ENCODE measurements around the gene SLC4A4.

The SLC4A4 gene

GRCh38 chr4:71550220-71551165 is 211.7 kb downstream of the SLC4A4 start:
- no peak for DNase-seq

GRCh38 chr4:71553605-71554004 is 214.8 kb downstream of the SLC4A4 start:
- DNase-seq: no peak

GRCh38 chr4:71554025-71554424 is 215.2 kb downstream of the SLC4A4 start:
- no peak for DNase-seq

- no peak for DNase-seq
These were observed 219.4 kb downstream of the SLC4A4 start for GRCh38 chr4:71558248-71558647.

- DNase-seq: no peak
These were observed 221.2 kb downstream of the SLC4A4 start for GRCh38 chr4:71559957-71560571.

GRCh38 chr4:71564775-71565174 is 226.0 kb downstream of the SLC4A4 start:
- no peak for DNase-seq

GRCh38 chr4:71566856-71567255 is 228.0 kb downstream of the SLC4A4 start:
- DNase-seq: no peak

GRCh38 chr4:71568131-71568530 is 229.3 kb downstream of the SLC4A4 start:
- no peak for DNase-seq

GRCh38 chr4:71570492-71570891 is 231.7 kb downstream of the SLC4A4 start:
- no peak for DNase-seq

- no peak for DNase-seq
These were observed 232.5 kb downstream of the SLC4A4 start for GRCh38 chr4:71571346-71571745.

GRCh38 chr4:71583971-71584370 is 245.2 kb downstream of the SLC4A4 start:
- DNase-seq: no peak

- no peak for DNase-seq
These were observed 245.8 kb downstream of the SLC4A4 start for GRCh38 chr4:71584585-71584984.

- no peak for DNase-seq
These were observed 247.4 kb downstream of the SLC4A4 start for GRCh38 chr4:71586087-71586763.

GRCh38 chr4:71587995-71588394 is 249.2 kb downstream of the SLC4A4 start:
- no peak for DNase-seq

- DNase-seq: no peak
These were observed 254.0 kb downstream of the SLC4A4 start for GRCh38 chr4:71592793-71593192.

- DNase-seq: no peak
These were observed 254.5 kb downstream of the SLC4A4 start for GRCh38 chr4:71593311-71593710.

- no peak for DNase-seq
These were observed 256.8 kb downstream of the SLC4A4 start for GRCh38 chr4:71595576-71596108.

- no peak for DNase-seq
These were observed 260.8 kb downstream of the SLC4A4 start for GRCh38 chr4:71599578-71599977.

GRCh38 chr4:71602289-71602900 is 263.6 kb downstream of the SLC4A4 start:
- no peak for DNase-seq

- no peak for DNase-seq
These were observed 266.0 kb downstream of the SLC4A4 start for GRCh38 chr4:71604785-71605184.

GRCh38 chr4:71607109-71607508 is 268.3 kb downstream of the SLC4A4 start:
- no peak for DNase-seq

- no peak for DNase-seq
These were observed 269.2 kb downstream of the SLC4A4 start for GRCh38 chr4:71607780-71608677.

Data from activated CD4-positive, alpha-beta T cell treated with anti-CD3 and anti-CD28 coated beads for 4 hours (primary cell).